Panc1 (cell line): ENCODE results near the gene STX18. TPM values are rescaled to one million over a fixed set of nuclear protein-coding genes. Genes with fewer than 3 reads are reported as not detected.

Experiments
- ATAC-seq: fragments of 200-7000 bp; cut with Tn5 transposase; 2 replicates; pipeline ENCODE4 v1.9.1; 2020; ENCODE audit warnings: mild to moderate bottlenecking, moderate library complexity
- BruUV-seq: library from RNA; stranded (reverse); fragments of 400-500 nt; replicated peaks from 2 replicates; lab custom pipeline; 2021; lab: Mats Ljungman, UMichigan
- CTCF ChIA-PET: fragments of 300-600 bp; sonication (Branson Sonifier 250); formaldehyde crosslinking; loops from one replicate; lab custom pipeline; 2022; ENCODE audit warnings: antibody characterized with exemption; lab: Charles Lee
- POLR2A ChIA-PET: fragments of 300-600 bp; sonication (Branson Sonifier 250); formaldehyde crosslinking; loops from one replicate; lab custom pipeline; 2022; ENCODE audit warnings: antibody characterized with exemption; lab: Charles Lee
- DNase-seq: peaks from one replicate; pipeline ENCODE4 v3.0.0-alpha.2; 2010; ENCODE audit warnings: low read depth, low spot score
- H3K27ac ChIP-seq: 2 replicates; pipeline ENCODE4 v1.5.1; 2011; ENCODE audit warnings: mild to moderate bottlenecking, low read length, inconsistent platforms
- H3K27me3 ChIP-seq: fragments of 200-500 bp; sonication (Bioruptor generic); 2 replicates; pipeline ENCODE4 v1.6.0; 2014; ENCODE audit warnings: low read length, inconsistent platforms; ENCODE audit not compliant: control insufficient read depth, insufficient read depth
- H3K36me3 ChIP-seq: fragments of 200-500 bp; sonication (Bioruptor generic); 2 replicates; pipeline ENCODE4 v1.5.1; 2014; ENCODE audit warnings: inconsistent platforms, mild to moderate bottlenecking, low read length, moderate library complexity; ENCODE audit not compliant: control insufficient read depth, insufficient read depth
- H3K4me1 ChIP-seq: 2 replicates; pipeline ENCODE4 v1.5.1; 2011; ENCODE audit warnings: inconsistent platforms, mild to moderate bottlenecking, low read length, moderate library complexity; ENCODE audit not compliant: control insufficient read depth, insufficient read depth
- H3K4me3 ChIP-seq, 2 experiments: 2 replicates each; pipeline ENCODE4 v1.5.1; 2011 to 2012; ENCODE audit warnings: low read depth in 2 of 2, low read length in 2 of 2, mild to moderate bottlenecking in 2 of 2, inconsistent platforms in 1 of 2, moderate library complexity in 1 of 2
- H3K9me3 ChIP-seq: fragments of 200-500 bp; sonication (Bioruptor generic); 2 replicates; pipeline ENCODE4 v1.5.1; 2014; ENCODE audit warnings: low read depth, mild to moderate bottlenecking, inconsistent platforms, low read length, moderate library complexity; ENCODE audit not compliant: control insufficient read depth, insufficient read depth
- CTCF ChIP-seq: fragments of 450-650 bp; IDR thresholded peaks from 2 replicates; pipeline ENCODE4 v1.5.1; 2017; ENCODE audit warnings: mild to moderate bottlenecking
- POLR2AphosphoS5 ChIP-seq: IDR thresholded peaks from 2 replicates; pipeline ENCODE4 v1.6.1; 2012; ENCODE audit warnings: mild to moderate bottlenecking, low read depth, low read length, moderate library complexity
- REST ChIP-seq, 2 experiments: IDR thresholded peaks; 2 replicates each; pipeline ENCODE4 v1.6.1; 2011 to 2012; ENCODE audit warnings: low read depth in 2 of 2, control low read depth in 1 of 2, low read length in 1 of 2, mild to moderate bottlenecking in 1 of 2, moderate library complexity in 1 of 2; ENCODE audit not compliant: insufficient read depth in 1 of 2
- SIN3A ChIP-seq: IDR thresholded peaks from 2 replicates; pipeline ENCODE4 v1.6.1; 2012; ENCODE audit warnings: low read depth, mild to moderate bottlenecking, low read length, moderate library complexity, borderline replicate concordance; ENCODE audit not compliant: insufficient read depth
- TCF7L2 ChIP-seq: IDR thresholded peaks from 2 replicates; pipeline ENCODE4 v1.6.1; 2011; ENCODE audit warnings: mild to moderate bottlenecking, low read depth, low read length, inconsistent platforms
- in situ Hi-C: cut with HindIII; loops from 2 replicates; pipeline ENCODE4 v1.10.0; 2016; ENCODE audit warnings: low sequenced_read_pairs, low pct_unique_long_range_greater_than_20kb
- intact Hi-C: fragments of 100-400 bp; cut with micrococcal nuclease; formaldehyde crosslinking; loops from one replicate; pipeline ENCODE4 v1.10.0; 2022; ENCODE audit not compliant: unreplicated experiment
- total RNA-seq: library from RNA; stranded (reverse); gene quantifications from one replicate; pipeline ENCODE4 v1.2.1, GENCODE V29; 2021; ENCODE audit not compliant: unreplicated experiment

STX18 gene
- total RNA-seq, 1 experiment from 2014 or later, result 15.0 TPM

GRCh38 chr4:4535590-4535989, 6.3 kb downstream of the STX18 start:
- DNase-seq (no peak), ATAC-seq (no peak)
- CTCF ChIA-PET, result no interaction called here
- H3K27ac ChIP-seq, result no peak overlapping the region
- TF ChIP-seq TCF7L2, result no peak
- no peak for TF ChIP-seq SIN3A
- TF ChIP-seq POLR2AphosphoS5, result no peak
- no peak for TF ChIP-seq REST (IDR thresholded peaks at IDR 0.05; ENCODE audit: insufficient read depth in 1 of 2, low read depth in 2 of 2, low read length in 1 of 2)
- no TSS peak for BruUV-seq
- in situ Hi-C loops, result no loop called here
- H3K27me3 ChIP-seq, result no peaks in the 10 kb centered on the region
- no peak overlapping the region for H3K4me3 ChIP-seq
- no peaks in the 10 kb centered on the region for H3K36me3 ChIP-seq
- H3K4me1 ChIP-seq, result peaks cover 7% of the 10 kb centered on the region
- no peaks in the 10 kb centered on the region for H3K9me3 ChIP-seq
- intact Hi-C loops, result no loop called here
- POLR2A ChIA-PET, result no interaction called here

- H3K27me3 ChIP-seq, result no peaks in the 10 kb centered on the region
- CTCF ChIA-PET, result no interaction called here
- TF ChIP-seq POLR2AphosphoS5 (no peak), TCF7L2 (no peak), REST (IDR thresholded peaks at IDR 0.05; ENCODE audit: insufficient read depth in 1 of 2, low read depth in 2 of 2, low read length in 1 of 2) (no peak), CTCF (no peak), SIN3A (no peak)
- H3K27ac ChIP-seq, result no peak overlapping the region
- intact Hi-C loops, result no loop called here
- in situ Hi-C loops, result no loop called here
- BruUV-seq, result no TSS peak
- H3K4me1 ChIP-seq, result no peaks in the 10 kb centered on the region
- H3K36me3 ChIP-seq, result no peaks in the 10 kb centered on the region
- H3K9me3 ChIP-seq, result no peaks in the 10 kb centered on the region
- POLR2A ChIA-PET, result no interaction called here
- no peak overlapping the region for H3K4me3 ChIP-seq
- no peak for ATAC-seq
- DNase-seq, result no peak
These were observed 7.2 kb downstream of the STX18 start for GRCh38 chr4:4534515-4535145.
